ENCODE results near the gene FBXL14. TPM values are rescaled to one million over a fixed set of nuclear protein-coding genes. Genes with fewer than 3 reads are reported as not detected.

Gene FBXL14
- total RNA-seq, 1 experiment from 2014 or later: 19.4 TPM

GRCh38 chr12:1630827-1631591 lies 36.6 kb upstream of the FBXL14 start:
- Mint-ChIP-seq H3K27me3 (ENCODE audit: unreplicated experiment) (peaks cover 91% of the 10 kb centered on the region), H3K9me3 (ENCODE audit: low read depth, unreplicated experiment) (no peaks in the 10 kb centered on the region), H3K27ac (ENCODE audit: unreplicated experiment) (no peak overlapping the region), H3K36me3 (ENCODE audit: insufficient read depth, unreplicated experiment) (peaks cover 14% of the 10 kb centered on the region), H3K4me1 (ENCODE audit: low read depth, unreplicated experiment) (peaks cover 12% of the 10 kb centered on the region), H3K4me3 (ENCODE audit: low read depth, unreplicated experiment) (peak overlapping the region; percentile 71)
- TF ChIP-seq CTCF (IDR thresholded peaks at IDR 0.05; ENCODE audit: unreplicated experiment): no peak
- no peak for DNase-seq
- intact Hi-C loops (cut with micrococcal nuclease; ENCODE audit: unreplicated experiment): no loop called here
- BruUV-seq (replicated peaks): no TSS peak
- CTCF ChIA-PET: interaction anchor here (0.9 to 1.6 kb wide), 2 partner anchors 18 to 160 kb away, joined by 3 to 4 read pairs; no protein-coding TSS in a partner anchor

- Mint-ChIP-seq H3K4me3 (ENCODE audit: low read depth, unreplicated experiment) (peak overlapping the region; percentile 71), H3K9me3 (ENCODE audit: low read depth, unreplicated experiment) (no peaks in the 10 kb centered on the region), H3K36me3 (ENCODE audit: insufficient read depth, unreplicated experiment) (peaks cover 14% of the 10 kb centered on the region), H3K27me3 (ENCODE audit: unreplicated experiment) (peaks cover 86% of the 10 kb centered on the region), H3K4me1 (ENCODE audit: low read depth, unreplicated experiment) (peaks cover 12% of the 10 kb centered on the region), H3K27ac (ENCODE audit: unreplicated experiment) (no peak overlapping the region)
- BruUV-seq (replicated peaks): no TSS peak
- CTCF ChIA-PET: interaction anchor here (0.9 to 1.6 kb wide), 2 partner anchors 19 to 161 kb away, joined by 3 to 4 read pairs; no protein-coding TSS in a partner anchor
- TF ChIP-seq CTCF (IDR thresholded peaks at IDR 0.05; ENCODE audit: unreplicated experiment): no peak
- intact Hi-C loops (cut with micrococcal nuclease; ENCODE audit: unreplicated experiment): no loop called here
- peak; percentile 47 for DNase-seq
These were observed 35.9 kb upstream of the FBXL14 start for GRCh38 chr12:1630133-1630826.

GRCh38 chr12:1629338-1630132 lies 35.2 kb upstream of the FBXL14 start:
- H3K36me3 Mint-ChIP-seq (ENCODE audit: insufficient read depth, unreplicated experiment): peaks cover 14% of the 10 kb centered on the region
- peak overlapping the region; percentile 71 for H3K4me3 Mint-ChIP-seq (ENCODE audit: low read depth, unreplicated experiment)
- no TSS peak for BruUV-seq (replicated peaks)
- H3K9me3 Mint-ChIP-seq (ENCODE audit: low read depth, unreplicated experiment): no peaks in the 10 kb centered on the region
- TF ChIP-seq CTCF (IDR thresholded peaks at IDR 0.05; ENCODE audit: unreplicated experiment): peak; percentile 48
- intact Hi-C loops (cut with micrococcal nuclease; ENCODE audit: unreplicated experiment): no loop called here
- no peak overlapping the region for H3K27ac Mint-ChIP-seq (ENCODE audit: unreplicated experiment)
- peaks cover 86% of the 10 kb centered on the region for H3K27me3 Mint-ChIP-seq (ENCODE audit: unreplicated experiment)
- DNase-seq: peak; percentile 9
- CTCF ChIA-PET: interaction anchor here (0.6 to 1.6 kb wide), 6 partner anchors 19 to 1176 kb away, joined by 3 to 8 read pairs (median 4); no protein-coding TSS in a partner anchor
- peaks cover 12% of the 10 kb centered on the region for H3K4me1 Mint-ChIP-seq (ENCODE audit: low read depth, unreplicated experiment)

DNA sequence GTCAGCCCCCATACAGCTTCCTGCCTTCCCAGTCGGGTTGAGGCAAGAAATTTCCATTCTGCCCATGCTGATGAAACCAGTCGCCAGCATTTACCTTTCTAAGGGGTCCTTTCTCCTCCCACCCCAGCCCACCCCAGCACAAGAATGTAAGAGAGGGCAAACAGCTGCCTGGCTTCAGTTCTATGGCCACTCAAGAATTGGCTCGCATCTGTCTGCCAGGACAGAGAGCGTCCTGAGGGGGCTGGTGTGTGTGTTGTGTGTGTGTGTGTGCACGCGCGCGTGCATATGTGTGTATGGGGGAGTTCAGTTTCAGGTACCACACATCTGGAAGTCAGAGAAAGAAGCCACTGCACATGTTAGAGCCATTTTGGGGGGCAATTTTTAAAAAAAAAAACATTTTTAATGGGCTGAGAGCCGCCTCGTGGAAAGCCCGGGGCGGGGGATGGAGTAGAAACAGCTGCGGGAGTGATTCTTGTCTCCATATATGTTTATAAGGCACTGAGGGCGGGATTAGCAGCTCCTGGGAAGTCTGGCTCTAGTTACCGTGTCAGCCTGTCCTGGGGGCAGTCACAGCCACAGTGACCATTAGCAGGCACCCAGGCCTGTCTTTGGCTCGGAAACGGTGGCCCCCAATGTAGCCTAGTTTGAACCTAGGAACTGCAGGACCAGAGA lies 34.4 kb upstream of the FBXL14 start, which contains the start of gene WNT5B:
WNT5B (plus strand) TSS at position 566 of the 672 bp plus-strand sequence. CDS start 2,124 bp downstream, outside the sequence.
- H3K36me3 Mint-ChIP-seq (ENCODE audit: insufficient read depth, unreplicated experiment): peaks cover 14% of the 10 kb centered on the region
- TF ChIP-seq CTCF (IDR thresholded peaks at IDR 0.05; ENCODE audit: unreplicated experiment): no peak
- intact Hi-C loops (cut with micrococcal nuclease; ENCODE audit: unreplicated experiment): no loop called here
- CTCF ChIA-PET: interaction anchor here (0.6 to 1.6 kb wide), 6 partner anchors 20 to 1177 kb away, joined by 3 to 8 read pairs (median 4); no protein-coding TSS in a partner anchor
- H3K9me3 Mint-ChIP-seq (ENCODE audit: low read depth, unreplicated experiment): no peaks in the 10 kb centered on the region
- DNase-seq: no peak
- H3K4me1 Mint-ChIP-seq (ENCODE audit: low read depth, unreplicated experiment): peaks cover 12% of the 10 kb centered on the region
- H3K4me3 Mint-ChIP-seq (ENCODE audit: low read depth, unreplicated experiment): peak within 1 kb of the TSS; percentile 71
- H3K27me3 Mint-ChIP-seq (ENCODE audit: unreplicated experiment): peaks cover 86% of the 10 kb centered on the region
- no peak within 1 kb of the TSS for H3K27ac Mint-ChIP-seq (ENCODE audit: unreplicated experiment)
- BruUV-seq (replicated peaks): no TSS peak
